ENCODE results near the gene ZNF423.

DNA sequence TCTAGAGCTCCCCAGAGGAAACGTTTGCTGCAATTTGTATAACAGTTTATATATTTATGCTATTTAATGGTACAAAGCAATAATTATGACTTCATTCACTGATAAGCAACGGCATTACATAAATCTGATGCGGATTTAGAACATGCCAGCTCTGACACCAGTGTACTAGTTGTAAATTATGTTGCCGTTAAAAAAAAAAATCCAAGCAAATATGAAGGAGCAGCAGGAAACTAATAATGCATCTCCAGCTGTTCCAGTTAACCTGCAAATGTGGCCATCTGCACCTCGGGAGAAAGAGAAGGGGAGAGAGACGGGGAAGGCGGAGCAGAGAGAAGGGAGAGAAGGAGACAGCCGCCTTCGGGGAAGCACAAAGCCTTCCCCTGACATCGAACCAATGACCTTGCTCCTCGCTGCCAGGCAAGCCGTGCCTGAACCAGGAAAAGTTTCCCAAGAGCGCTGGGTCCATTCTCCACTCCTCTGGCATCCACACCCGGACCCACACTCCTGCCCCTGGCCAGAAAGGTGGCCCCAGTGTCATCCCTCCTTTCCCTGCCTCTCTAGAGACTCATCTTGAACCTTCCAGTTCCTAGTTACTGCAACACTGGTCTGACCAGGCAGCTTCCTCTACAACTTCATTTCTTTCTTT is 307.5 kb downstream of the ZNF423 start:
- TF ChIP-seq SREBF1 (IDR thresholded peaks at IDR 0.05; ENCODE audit: borderline replicate concordance, low read depth, low read length) (no peak), MYC (IDR thresholded peaks at IDR 0.05; ENCODE audit: low read depth, low read length) (no peak), MYC (CRISPR knock-in tag; IDR thresholded peaks at IDR 0.05; ENCODE audit: borderline replicate concordance, low read depth) (no peak), CREB1 (IDR thresholded peaks at IDR 0.05) (no peak), CREB1 (CRISPR knock-in tag; IDR thresholded peaks at IDR 0.05) (no peak), BHLHE40 (IDR thresholded peaks at IDR 0.05; ENCODE audit: low read length) (no peak), ZNF217 (CRISPR knock-in tag; IDR thresholded peaks at IDR 0.05) (no peak), EP300 (IDR thresholded peaks at IDR 0.05; ENCODE audit: low read length) (no peak), RCOR1 (IDR thresholded peaks at IDR 0.05; ENCODE audit: borderline replicate concordance in 1 of 2, low read depth in 2 of 2, low read length in 2 of 2) (no peak), DPF2 (IDR thresholded peaks at IDR 0.05) (no peak), EZH2 (IDR thresholded peaks at IDR 0.05; ENCODE audit: borderline replicate concordance, low read depth, low read length) (no peak), KDM2B (CRISPR knock-in tag; IDR thresholded peaks at IDR 0.05) (no peak), RFX5 (IDR thresholded peaks at IDR 0.05; ENCODE audit: low read depth, low read length) (no peak), POLR3A (IDR thresholded peaks at IDR 0.05; ENCODE audit: borderline replicate concordance, extremely low read depth, insufficient read depth, insufficient read length) (no peak), NRF1 (conservative IDR thresholded peaks at IDR 0.05 in 1 of 2, IDR thresholded peaks at IDR 0.05 in 1 of 2) (no peak)
- TF ChIP-seq, protein P1, sequence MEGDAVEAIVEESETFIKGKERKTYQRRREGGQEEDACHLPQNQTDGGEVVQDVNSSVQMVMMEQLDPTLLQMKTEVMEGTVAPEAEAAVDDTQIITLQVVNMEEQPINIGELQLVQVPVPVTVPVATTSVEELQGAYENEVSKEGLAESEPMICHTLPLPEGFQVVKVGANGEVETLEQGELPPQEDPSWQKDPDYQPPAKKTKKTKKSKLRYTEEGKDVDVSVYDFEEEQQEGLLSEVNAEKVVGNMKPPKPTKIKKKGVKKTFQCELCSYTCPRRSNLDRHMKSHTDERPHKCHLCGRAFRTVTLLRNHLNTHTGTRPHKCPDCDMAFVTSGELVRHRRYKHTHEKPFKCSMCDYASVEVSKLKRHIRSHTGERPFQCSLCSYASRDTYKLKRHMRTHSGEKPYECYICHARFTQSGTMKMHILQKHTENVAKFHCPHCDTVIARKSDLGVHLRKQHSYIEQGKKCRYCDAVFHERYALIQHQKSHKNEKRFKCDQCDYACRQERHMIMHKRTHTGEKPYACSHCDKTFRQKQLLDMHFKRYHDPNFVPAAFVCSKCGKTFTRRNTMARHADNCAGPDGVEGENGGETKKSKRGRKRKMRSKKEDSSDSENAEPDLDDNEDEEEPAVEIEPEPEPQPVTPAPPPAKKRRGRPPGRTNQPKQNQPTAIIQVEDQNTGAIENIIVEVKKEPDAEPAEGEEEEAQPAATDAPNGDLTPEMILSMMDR (IDR thresholded peaks at IDR 0.05 in 2 of 3, conservative IDR thresholded peaks at IDR 0.05 in 1 of 3; ENCODE audit: insufficient read depth in 2 of 3, low read depth in 1 of 3, low read length in 3 of 3) = no peak
